T-cell (primary cell): ENCODE data around the gene RAB38. TPM values are rescaled to one million over a fixed set of nuclear protein-coding genes. Genes with fewer than 3 reads are reported as not detected.
A peak's percentile ranks its signal among the peaks of the same experiment; 100 is the strongest.

ENCODE experiments used
- ATAC-seq, 4 experiments: fragments of 200-7000 bp in 3 of 4; fragments of 150-1000 bp in 1 of 4; cut with Tn5 transposase; replicated peaks in 1 of 4; 1 replicate in 3 of 4; 2 replicates in 1 of 4; pipeline ENCODE4 v1.10.0; 2021; ENCODE audit warnings: moderate library complexity in 3 of 4, mild to moderate bottlenecking in 2 of 4, moderate number of reproducible peaks in 1 of 4
- CTCF ChIA-PET, 2 donors: fragments of 300-600 bp; sonication (Branson Sonifier 250); formaldehyde crosslinking; loops; one replicate each; lab custom pipeline; 2022; ENCODE audit warnings: antibody characterized with exemption in 2 of 2; lab: Charles Lee
- POLR2A ChIA-PET, 2 donors: fragments of 300-600 bp; sonication (Branson Sonifier 250); formaldehyde crosslinking; loops; one replicate each; lab custom pipeline; 2022; ENCODE audit warnings: antibody characterized with exemption in 2 of 2; lab: Charles Lee
- DNase-seq, 35 experiments: peaks; one replicate each; pipeline versions ENCODE4 v3.0.0 to v3.0.0-alpha.2; 2013 to 2023
- H3K27ac ChIP-seq: one replicate; pipeline ENCODE4 v1.5.1; 2013; ENCODE audit warnings: low read length
- H3K27me3 ChIP-seq, 2 experiments: replicated peaks in 1 of 2; 1 replicate in 1 of 2; 2 replicates in 1 of 2; pipeline versions ENCODE4 v1.6.1 to v1.7.0; 2013; ENCODE audit warnings: low read length in 1 of 2, mixed read lengths in 1 of 2; ENCODE audit not compliant: control insufficient read depth in 2 of 2, insufficient read depth in 2 of 2; ENCODE audit errors: extremely low read depth in 1 of 2
- H3K36me3 ChIP-seq, 2 donors: 1 replicate in 1 of 2; 2 replicates in 1 of 2; pipeline versions ENCODE4 v1.6.1 to v1.7.0; 2013; ENCODE audit warnings: low read length in 1 of 2; ENCODE audit not compliant: control insufficient read depth in 2 of 2, insufficient read depth in 1 of 2; ENCODE audit errors: extremely low read depth in 1 of 2
- H3K4me1 ChIP-seq, 2 experiments: 1 replicate in 1 of 2; 2 replicates in 1 of 2; pipeline versions ENCODE4 v1.6.1 to v1.7.0; 2013; ENCODE audit warnings: low read length in 2 of 2, mixed read lengths in 1 of 2; ENCODE audit not compliant: insufficient read depth in 2 of 2, control insufficient read depth in 1 of 2; ENCODE audit errors: extremely low read depth in 1 of 2
- H3K4me3 ChIP-seq, 2 donors: 1 replicate in 1 of 2; 2 replicates in 1 of 2; pipeline versions ENCODE4 v1.5.1 to v1.7.0; 2013; ENCODE audit warnings: mild to moderate bottlenecking in 2 of 2, low read length in 1 of 2, moderate library complexity in 1 of 2; ENCODE audit not compliant: control insufficient read depth in 1 of 2; ENCODE audit errors: extremely low read depth in 1 of 2
- H3K9me3 ChIP-seq: 2 replicates; pipeline ENCODE4 v1.7.0; 2013
- H3K27ac Mint-ChIP-seq, 2 donors: one replicate each; pipeline ENCODE4 v1.8.0; 2020 to 2021; ENCODE audit warnings: mild to moderate bottlenecking in 2 of 2, mixed read lengths in 2 of 2
- H3K27me3 Mint-ChIP-seq, 2 donors: one replicate each; pipeline ENCODE4 v1.8.0; 2021 to 2022; ENCODE audit warnings: mixed read lengths in 2 of 2
- H3K36me3 Mint-ChIP-seq: one replicate; pipeline ENCODE4 v1.8.0; 2021; ENCODE audit warnings: mixed read lengths
- H3K4me1 Mint-ChIP-seq, 3 donors: one replicate each; pipeline ENCODE4 v1.8.0; 2020 to 2022; ENCODE audit warnings: mixed read lengths in 3 of 3, mild to moderate bottlenecking in 1 of 3
- H3K4me3 Mint-ChIP-seq, 3 donors: one replicate each; pipeline ENCODE4 v1.8.0; 2020 to 2022; ENCODE audit warnings: mild to moderate bottlenecking in 3 of 3, mixed read lengths in 3 of 3, moderate library complexity in 3 of 3
- H3K9me3 Mint-ChIP-seq, 3 donors: one replicate each; pipeline ENCODE4 v1.8.0; 2020 to 2022; ENCODE audit warnings: mixed read lengths in 3 of 3
- WGBS: methylation state at CpG from one replicate; pipeline ENCODE4 v1.1.5; 2013; ENCODE audit warnings: missing lambda C conversion rate; ENCODE audit not compliant: insufficient coverage; 5-methylcytosine and 5-hydroxymethylcytosine counted together
- total RNA-seq, 35 experiments: library from RNA in 6 of 35; stranded (reverse) in 6 of 35; fragments of 120-200 nt in 1 of 35; gene quantifications; one replicate each; pipeline versions ENCODE4 v1.2.1 to v1.2.4 and lab custom pipeline; 2013 to 2026

Gene RAB38
- total RNA-seq, 5 donors from 2014 or later (not counting 1 experiment from before 2014, with no cell fraction given), result 0.20 to 0.98 (median 0.57) TPM

DNA sequence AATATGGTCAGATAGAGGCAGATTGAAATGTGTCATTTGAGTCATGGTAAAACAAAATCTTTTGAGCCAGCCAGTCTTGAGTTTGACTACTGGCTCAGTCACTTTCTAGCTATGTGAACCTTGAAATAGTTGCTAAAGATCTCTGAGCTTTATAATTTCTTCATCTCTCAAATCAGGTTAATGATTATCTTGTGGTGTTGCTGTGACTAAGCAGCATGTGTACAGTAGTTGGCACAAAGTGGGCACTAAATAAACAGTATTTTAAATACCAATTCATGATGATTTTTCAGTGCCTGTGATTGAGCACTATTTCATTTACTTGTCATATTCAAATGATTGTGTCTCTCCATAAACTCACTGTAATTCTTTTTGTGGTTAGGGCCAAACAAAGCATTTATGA is 70.8 kb downstream of the RAB38 start:
- H3K9me3 Mint-ChIP-seq, result peaks cover 0 to 8% (median 0%) of the 10 kb centered on the region in 3 donors
- peaks cover 17 to 20% of the 10 kb centered on the region in 2 donors for H3K27me3 Mint-ChIP-seq
- Histone ChIP-seq H3K9me3 (no peaks in the 10 kb centered on the region), H3K4me1 (no peaks in the 10 kb centered on the region), H3K36me3 (no peaks in the 10 kb centered on the region), H3K4me3 (no peak overlapping the region), H3K27ac (no peak overlapping the region), H3K27me3 (no peaks in the 10 kb centered on the region)
- peaks cover 5% of the 10 kb centered on the region for H3K36me3 Mint-ChIP-seq
- no peak overlapping the region for H3K4me3 Mint-ChIP-seq
- H3K27ac Mint-ChIP-seq, result no peak overlapping the region
- POLR2A ChIA-PET, result no interaction called here
- CTCF ChIA-PET, result interaction anchor here in 1 of 2 donors (0.6 kb wide), 1 partner anchor 440 kb away, joined by 3 read pairs; no protein-coding TSS in a partner anchor
- DNase-seq, result no peak
- no peaks in the 10 kb centered on the region for H3K4me1 Mint-ChIP-seq
- no peak for ATAC-seq

DNA sequence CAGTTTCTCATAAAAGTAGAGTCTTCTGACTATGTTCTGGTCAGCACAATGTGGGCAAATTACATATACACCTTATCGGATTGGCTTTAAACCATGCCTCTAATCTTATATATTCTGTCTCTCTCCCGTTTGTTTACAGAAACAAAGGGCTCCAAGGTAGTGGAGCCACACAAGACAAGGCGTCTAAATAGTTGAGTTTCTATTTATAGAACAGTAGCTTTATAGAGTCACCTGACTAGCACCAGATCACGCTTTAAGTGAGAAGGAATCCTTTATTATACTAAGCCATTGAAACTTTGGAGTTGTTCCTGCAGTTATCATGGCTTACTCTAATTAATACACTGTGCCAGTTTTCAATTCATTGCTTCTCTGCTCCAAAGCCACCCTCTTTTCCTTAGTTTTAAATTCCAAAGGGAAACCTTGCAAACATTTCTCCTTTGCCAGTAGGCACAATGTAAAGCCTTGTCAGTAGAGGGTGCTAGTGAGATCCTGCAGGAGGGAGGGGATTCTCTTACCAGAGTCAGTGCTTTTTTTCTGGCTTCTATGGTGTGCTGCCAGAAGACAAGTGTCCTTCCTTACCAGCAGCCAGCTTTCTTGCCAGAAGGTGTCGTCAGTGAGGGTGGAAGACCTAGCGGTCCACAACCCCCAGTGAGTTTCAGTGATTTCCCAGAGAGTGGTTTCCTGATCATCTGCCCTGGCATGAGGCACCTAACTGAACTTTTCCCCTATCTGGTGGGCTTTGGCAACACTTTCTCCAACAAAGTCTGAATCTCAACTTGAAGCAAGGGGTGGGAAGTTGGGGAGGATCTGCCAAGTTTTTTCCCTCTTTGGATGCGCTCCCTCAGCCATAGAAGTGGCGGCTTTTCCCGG is 71.7 kb downstream of the RAB38 start:
- Histone ChIP-seq H3K27ac (no peak overlapping the region), H3K27me3 (no peaks in the 10 kb centered on the region), H3K4me1 (no peaks in the 10 kb centered on the region), H3K4me3 (no peak overlapping the region), H3K9me3 (no peaks in the 10 kb centered on the region), H3K36me3 (no peaks in the 10 kb centered on the region)
- H3K36me3 Mint-ChIP-seq, result no peaks in the 10 kb centered on the region
- 100% methylated on average over 3 of the region's 9 CpGs for WGBS
- DNase-seq (peak in 25 of 35 experiments; percentile 0 to 57 (median 5)), ATAC-seq (peak in 2 of 4 experiments; percentile 55 to 56)
- peaks cover 0 to 8% (median 0%) of the 10 kb centered on the region in 3 donors for H3K9me3 Mint-ChIP-seq
- H3K27ac Mint-ChIP-seq, result no peak overlapping the region
- CTCF ChIA-PET, result interaction anchor here in 1 of 2 donors (0.6 kb wide), 1 partner anchor 441 kb away, joined by 3 read pairs; no protein-coding TSS in a partner anchor
- no peak overlapping the region for H3K4me3 Mint-ChIP-seq
- H3K27me3 Mint-ChIP-seq, result peaks cover 16 to 17% of the 10 kb centered on the region in 2 donors
- POLR2A ChIA-PET, result no interaction called here
- H3K4me1 Mint-ChIP-seq, result no peaks in the 10 kb centered on the region

DNA sequence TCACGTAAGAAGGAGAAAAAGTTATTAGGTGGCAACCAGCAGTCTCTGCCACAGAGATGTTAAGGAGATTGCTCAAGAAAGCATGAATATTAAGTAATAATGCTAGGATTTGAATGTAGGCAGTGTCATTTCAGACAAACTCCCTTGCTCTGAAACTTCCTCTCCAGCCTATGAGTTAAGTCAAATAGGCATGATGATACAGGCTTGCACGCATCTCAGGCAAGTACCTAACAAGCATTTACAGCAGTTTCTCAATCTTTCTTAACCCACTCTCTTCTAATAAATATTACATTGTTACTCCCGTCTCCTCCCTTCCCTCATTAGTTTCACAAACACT is 72.7 kb downstream of the RAB38 start:
- no peak overlapping the region for H3K27ac Mint-ChIP-seq
- DNase-seq (no peak), ATAC-seq (no peak)
- H3K27ac ChIP-seq, result no peak overlapping the region
- no peak overlapping the region for H3K4me3 ChIP-seq
- no peaks in the 10 kb centered on the region for H3K4me1 ChIP-seq
- H3K36me3 Mint-ChIP-seq, result no peaks in the 10 kb centered on the region
- peaks cover 0 to 1% (median 0%) of the 10 kb centered on the region in 3 donors for H3K9me3 Mint-ChIP-seq
- H3K4me3 Mint-ChIP-seq, result no peak overlapping the region
- ChIA-PET POLR2A (no interaction called here), CTCF (no interaction called here)
- peaks cover 8 to 13% of the 10 kb centered on the region in 2 donors for H3K27me3 Mint-ChIP-seq
- no peaks in the 10 kb centered on the region for H3K27me3 ChIP-seq
- H3K9me3 ChIP-seq, result no peaks in the 10 kb centered on the region
- no peaks in the 10 kb centered on the region for H3K36me3 ChIP-seq
- WGBS, result 65% methylated on average over 2 of the region's 3 CpGs
- H3K4me1 Mint-ChIP-seq, result no peaks in the 10 kb centered on the region

DNA sequence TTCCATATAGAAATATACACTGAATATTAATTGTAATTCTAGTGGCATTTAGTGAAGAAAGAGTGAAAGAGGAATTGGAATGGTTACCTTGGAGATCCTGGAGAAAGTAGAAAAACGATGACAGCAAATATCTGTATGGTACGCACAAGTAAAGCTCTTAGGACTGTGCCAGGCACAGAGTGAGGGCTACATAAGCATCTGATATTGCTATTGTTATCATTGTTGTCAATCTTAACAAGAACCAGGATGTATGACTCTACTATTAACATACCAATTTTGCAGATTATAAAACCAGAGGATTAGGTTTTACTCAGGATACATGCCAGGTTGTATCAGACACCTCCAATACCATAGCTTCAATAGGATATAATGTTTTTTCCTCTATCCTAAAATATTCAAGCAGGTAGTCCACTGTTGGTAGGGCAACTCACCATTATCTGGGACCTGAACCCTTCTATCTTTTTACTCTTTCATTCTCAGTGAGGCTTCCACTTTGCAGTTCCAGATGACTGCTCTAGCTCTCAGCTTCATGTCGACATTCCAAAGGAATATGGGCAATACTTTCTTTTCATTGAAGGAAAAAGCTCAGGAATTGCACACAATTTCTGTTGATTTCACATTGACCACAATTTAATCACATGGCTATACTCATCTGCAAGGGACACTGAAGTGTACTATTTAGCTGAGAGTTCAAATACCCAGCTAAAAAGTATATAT is 73.2 kb downstream of the RAB38 start:
- CTCF ChIA-PET, result no interaction called here
- Mint-ChIP-seq H3K36me3 (no peaks in the 10 kb centered on the region), H3K4me1 (no peaks in the 10 kb centered on the region)

DNA sequence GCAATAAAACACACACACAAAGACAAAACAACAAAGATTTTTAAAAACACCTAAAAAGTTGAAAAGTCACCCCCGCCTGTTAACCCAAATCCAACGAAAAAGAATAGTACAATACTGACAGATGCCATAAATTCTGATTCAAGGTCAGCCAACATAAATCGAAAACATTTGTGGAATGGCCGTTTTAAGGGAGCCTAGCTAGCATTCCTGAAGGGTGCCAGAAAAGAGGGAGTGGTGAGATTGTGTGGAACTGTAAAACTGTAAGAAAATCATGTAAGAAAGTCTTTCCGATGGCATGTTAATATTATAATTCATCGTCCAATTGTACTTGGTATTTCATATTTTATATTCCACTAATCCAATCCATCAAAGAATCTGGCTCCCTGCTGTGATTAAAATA is 75.1 kb downstream of the RAB38 start:
- no peaks in the 10 kb centered on the region for H3K36me3 Mint-ChIP-seq
- H3K36me3 ChIP-seq, result no peaks in the 10 kb centered on the region
- ATAC-seq, result no peak
- peaks cover 6 to 8% of the 10 kb centered on the region in 2 donors for H3K27me3 Mint-ChIP-seq
- POLR2A ChIA-PET, result no interaction called here
- 34% methylated on average over 2 of the region's 6 CpGs for WGBS
- DNase-seq, result no peak
- H3K9me3 Mint-ChIP-seq, result no peaks in the 10 kb centered on the region
- H3K27me3 ChIP-seq, result no peaks in the 10 kb centered on the region
- no peak overlapping the region for H3K4me3 Mint-ChIP-seq
- no peaks in the 10 kb centered on the region for H3K4me1 Mint-ChIP-seq
- H3K27ac ChIP-seq, result no peak overlapping the region
- H3K4me3 ChIP-seq, result no peak overlapping the region
- CTCF ChIA-PET, result no interaction called here
- no peak overlapping the region for H3K27ac Mint-ChIP-seq
- no peaks in the 10 kb centered on the region for H3K9me3 ChIP-seq
- H3K4me1 ChIP-seq, result no peaks in the 10 kb centered on the region

More for the DNA sequence above, 73.2 kb downstream of the RAB38 start:
- Histone ChIP-seq H3K9me3 (no peaks in the 10 kb centered on the region), H3K27me3 (no peaks in the 10 kb centered on the region), H3K4me1 (no peaks in the 10 kb centered on the region), H3K27ac (no peak overlapping the region), H3K4me3 (no peak overlapping the region), H3K36me3 (no peaks in the 10 kb centered on the region)
- no peak overlapping the region for H3K27ac Mint-ChIP-seq
- 94% methylated on average over 2 of the region's 3 CpGs for WGBS
- ATAC-seq, result no peak
- H3K27me3 Mint-ChIP-seq, result peaks cover 6 to 12% of the 10 kb centered on the region in 2 donors
- H3K4me3 Mint-ChIP-seq, result no peak overlapping the region
- POLR2A ChIA-PET, result no interaction called here
- DNase-seq, result no peak
- no peaks in the 10 kb centered on the region for H3K9me3 Mint-ChIP-seq

DNA sequence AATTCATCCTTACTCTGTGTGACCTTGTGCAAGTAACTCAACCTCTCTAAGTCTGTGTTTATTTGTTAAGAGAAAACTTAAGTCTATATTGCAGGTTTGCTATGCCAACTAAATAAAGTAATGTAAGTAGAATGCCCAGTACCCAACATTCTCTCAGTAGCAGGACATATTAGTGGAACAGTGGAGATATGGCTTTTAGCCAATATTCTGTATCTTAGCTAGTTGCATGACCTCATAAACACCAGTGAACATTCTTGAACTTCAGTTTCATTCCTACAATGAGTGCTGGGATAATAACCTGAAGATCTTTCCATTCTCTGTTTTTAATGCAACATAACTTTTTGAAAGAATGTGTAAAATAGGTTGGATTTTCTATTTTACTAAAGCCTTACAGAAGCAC is 77.0 kb downstream of the RAB38 start:
- DNase-seq (no peak), ATAC-seq (no peak)
- Mint-ChIP-seq H3K27ac (no peak overlapping the region), H3K9me3 (no peaks in the 10 kb centered on the region), H3K4me3 (no peak overlapping the region), H3K4me1 (no peaks in the 10 kb centered on the region), H3K27me3 (peaks cover 6 to 8% of the 10 kb centered on the region in 2 donors), H3K36me3 (no peaks in the 10 kb centered on the region)
- H3K4me1 ChIP-seq, result no peaks in the 10 kb centered on the region
- no peaks in the 10 kb centered on the region for H3K36me3 ChIP-seq
- CTCF ChIA-PET, result no interaction called here
- no peaks in the 10 kb centered on the region for H3K27me3 ChIP-seq
- H3K4me3 ChIP-seq, result no peak overlapping the region
- no peak overlapping the region for H3K27ac ChIP-seq
- H3K9me3 ChIP-seq, result no peaks in the 10 kb centered on the region
- POLR2A ChIA-PET, result no interaction called here
